ENCODE results near the gene PTPRT. TPM values are rescaled to one million over a fixed set of nuclear protein-coding genes. Genes with fewer than 3 reads are reported as not detected.

PTPRT gene
- total RNA-seq, 4 donors from 2014 or later: 0.63 to 2.2 (median 1.8) TPM

DNA sequence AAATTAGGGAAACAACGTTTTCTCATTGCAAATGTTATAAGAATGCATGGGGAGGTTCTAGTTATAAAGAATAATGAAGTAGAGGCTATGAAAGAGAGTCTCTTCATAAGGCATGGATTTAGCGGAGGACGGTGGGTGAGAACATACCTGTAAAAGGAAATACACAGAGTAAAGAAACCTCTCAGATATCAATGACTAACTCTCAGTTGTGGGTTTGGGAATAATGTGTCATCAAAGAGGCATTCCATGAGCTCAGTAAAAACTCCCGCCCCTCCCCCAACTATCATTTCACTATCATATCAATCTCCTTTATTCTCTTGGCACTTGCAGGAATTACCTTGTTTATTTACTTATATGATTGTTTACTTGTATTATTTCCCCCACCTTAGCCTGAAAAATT is 695.4 kb downstream of the PTPRT start:
- DNase-seq (ENCODE audit: low spot score): no peak
- TF ChIP-seq CTCF (IDR thresholded peaks at IDR 0.05): no peak
- ATAC-seq (ENCODE audit: low FRiP score): no peak

DNA sequence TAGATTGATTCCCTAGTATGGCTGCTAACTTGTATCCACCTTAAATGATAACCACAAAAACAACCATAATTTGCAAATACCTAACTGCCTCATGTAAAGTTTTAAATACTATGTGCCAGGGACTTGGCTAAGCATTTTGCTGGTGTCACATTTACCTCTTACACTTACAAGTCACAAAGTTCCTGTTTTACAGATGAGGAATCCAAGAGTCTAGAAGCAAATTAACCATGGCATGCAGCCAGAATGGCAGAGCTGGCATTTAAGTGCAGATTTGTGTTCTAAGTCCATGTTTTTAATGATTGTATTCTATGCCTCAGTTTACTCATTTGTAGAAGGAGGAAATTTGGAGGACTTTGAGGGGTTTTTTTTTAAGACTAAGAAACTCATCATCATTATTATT is 696.7 kb downstream of the PTPRT start:
- ATAC-seq (ENCODE audit: low FRiP score) (no peak), DNase-seq (ENCODE audit: low spot score) (no peak)
- TF ChIP-seq CTCF (IDR thresholded peaks at IDR 0.05): no peak

DNA sequence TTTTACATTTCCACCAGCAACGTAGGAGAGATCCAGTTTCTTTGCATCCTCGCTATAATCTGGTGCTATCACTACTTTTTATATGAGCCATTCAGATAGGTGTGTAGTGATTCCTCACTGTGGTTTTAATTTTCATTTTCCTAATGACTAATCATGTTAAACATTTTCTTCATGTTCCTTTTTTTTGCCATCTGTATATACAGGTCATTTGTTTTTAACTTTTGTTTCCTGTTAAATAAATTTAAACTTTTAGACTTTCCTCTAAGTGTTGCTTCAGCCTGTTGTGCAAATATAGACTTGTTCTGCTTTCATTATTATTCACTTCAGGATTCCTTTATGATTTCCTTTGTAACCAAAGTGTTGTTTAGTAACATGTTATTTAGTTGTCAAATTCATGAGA is 697.4 kb downstream of the PTPRT start:
- no peak for DNase-seq (ENCODE audit: low spot score)
- ATAC-seq (ENCODE audit: low FRiP score): no peak
- no peak for TF ChIP-seq CTCF (IDR thresholded peaks at IDR 0.05)

- DNase-seq (ENCODE audit: low spot score) (no peak), ATAC-seq (ENCODE audit: low FRiP score) (no peak)
- TF ChIP-seq CTCF (IDR thresholded peaks at IDR 0.05): no peak
Measured at GRCh38 chr20:42485556-42485955, 704.1 kb downstream of the PTPRT start.

DNA sequence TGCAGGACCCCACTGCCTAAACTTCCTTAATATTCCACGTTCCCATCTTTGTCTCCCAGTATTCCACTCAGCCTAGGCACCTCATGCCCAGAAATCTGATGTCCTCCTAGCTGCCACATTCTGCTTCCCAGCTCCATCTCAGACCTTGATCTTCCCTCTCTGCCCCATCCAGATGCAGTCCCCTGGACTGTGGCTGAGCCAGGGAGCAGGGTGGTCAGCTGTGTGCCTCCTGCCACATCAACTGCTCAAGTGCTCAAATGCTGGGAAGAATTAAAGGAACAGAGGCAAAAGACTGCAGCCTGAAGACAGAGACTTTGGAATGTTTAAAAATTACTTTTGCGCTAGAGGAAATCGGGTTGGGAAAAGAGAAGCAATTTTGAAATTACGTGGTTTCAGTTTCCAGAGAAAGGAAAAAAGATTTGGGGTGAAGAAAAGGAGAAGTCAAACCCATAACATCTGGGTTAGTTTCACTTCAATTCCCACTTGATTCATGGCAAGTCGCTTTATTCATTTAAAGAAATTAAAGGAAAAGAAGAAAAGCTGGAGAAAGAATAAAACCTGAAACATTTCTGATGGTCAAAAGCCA is 704.8 kb downstream of the PTPRT start:
- DNase-seq (ENCODE audit: low spot score): no peak
- ATAC-seq (ENCODE audit: low FRiP score): peak; percentile 36
- TF ChIP-seq CTCF (IDR thresholded peaks at IDR 0.05): no peak

GRCh38 chr20:42484335-42484734 is 705.4 kb downstream of the PTPRT start:
- no peak for TF ChIP-seq CTCF (IDR thresholded peaks at IDR 0.05)
- no peak for DNase-seq (ENCODE audit: low spot score)
- ATAC-seq (ENCODE audit: low FRiP score): peak; percentile 93

DNA sequence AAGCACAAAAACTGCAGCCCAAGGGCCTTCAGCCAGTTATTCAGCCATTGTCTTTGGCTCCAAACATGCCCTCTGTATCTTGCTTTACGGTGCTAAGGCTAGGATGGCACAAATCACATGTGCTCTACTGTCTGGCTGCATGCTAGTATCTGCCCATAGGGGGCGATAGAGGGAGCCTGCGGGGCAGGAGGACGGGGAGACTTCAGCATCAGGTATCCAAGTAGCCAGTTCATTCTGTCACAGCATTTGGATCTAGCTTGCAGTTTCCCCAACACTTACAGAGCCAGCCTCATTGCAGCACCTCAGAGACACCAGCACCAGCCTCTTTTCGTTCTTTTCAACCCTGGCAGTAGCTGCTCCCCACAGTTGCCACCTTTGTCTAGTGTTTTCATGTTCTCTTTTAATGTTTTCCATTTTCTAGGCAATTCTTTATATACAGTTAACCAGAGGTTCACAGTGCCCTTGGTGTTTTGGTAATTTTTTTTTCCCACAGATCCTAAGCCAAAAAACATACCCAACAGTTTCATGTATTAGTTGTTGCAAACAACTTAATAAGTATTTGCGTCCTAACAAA is 705.9 kb downstream of the PTPRT start:
- no peak for TF ChIP-seq CTCF (IDR thresholded peaks at IDR 0.05)
- DNase-seq (ENCODE audit: low spot score) (no peak), ATAC-seq (ENCODE audit: low FRiP score) (peak; percentile 24)
